GM23338 (cell line): ENCODE results near the gene SLC29A4. TPM values are rescaled to one million over a fixed set of nuclear protein-coding genes. Genes with fewer than 3 reads are reported as not detected.

Experiments used
- ATAC-seq: fragments of 200-7000 bp; cut with Tn5 transposase; 3 replicates; pipeline ENCODE4 v1.9.1; 2020
- DNase-seq: peaks from one replicate; pipeline ENCODE4 v3.0.0-alpha.2; 2015; ENCODE audit warnings: low spot score
- H2AFZ ChIP-seq: fragments of 200-600 bp; sonication (generic); 2 replicates; pipeline ENCODE4 v1.8.0; 2016; ENCODE audit warnings: antibody characterized with exemption, mild to moderate bottlenecking, moderate library complexity
- H3F3A ChIP-seq: fragments of 200-600 bp; sonication (generic); replicated peaks from 2 replicates; pipeline ENCODE4 v1.8.0; 2017; ENCODE audit warnings: antibody characterized with exemption, mixed run types, low read depth
- H3K27ac ChIP-seq: fragments of 200-600 bp; sonication (generic); 2 replicates; pipeline ENCODE4 v1.6.1; 2016; ENCODE audit warnings: low read depth
- H3K27me3 ChIP-seq: fragments of 200-600 bp; sonication (generic); 2 replicates; pipeline ENCODE4 v1.8.0; 2016; ENCODE audit warnings: mild to moderate bottlenecking, mixed run types, moderate library complexity; ENCODE audit not compliant: insufficient read depth
- H3K36me3 ChIP-seq: fragments of 200-600 bp; sonication (generic); 2 replicates; pipeline ENCODE4 v1.8.0; 2016; ENCODE audit warnings: mild to moderate bottlenecking; ENCODE audit not compliant: insufficient read depth
- H3K4me1 ChIP-seq: fragments of 200-600 bp; sonication (generic); 2 replicates; pipeline ENCODE4 v1.8.0; 2016; ENCODE audit warnings: mild to moderate bottlenecking, moderate library complexity; ENCODE audit not compliant: insufficient read depth
- H3K4me2 ChIP-seq: fragments of 200-600 bp; sonication (generic); 2 replicates; pipeline ENCODE4 v1.7.1; 2017; ENCODE audit warnings: mixed run types
- H3K4me3 ChIP-seq: fragments of 200-600 bp; sonication (generic); 2 replicates; pipeline ENCODE4 v1.6.1; 2016; ENCODE audit warnings: mixed run types
- H3K79me2 ChIP-seq: fragments of 200-600 bp; sonication (generic); replicated peaks from 2 replicates; pipeline ENCODE4 v1.8.0; 2017; ENCODE audit warnings: mild to moderate bottlenecking; ENCODE audit not compliant: insufficient read depth
- H3K9me2 ChIP-seq: fragments of 200-600 bp; sonication (generic); 2 replicates; pipeline ENCODE4 v1.8.0; 2017; ENCODE audit not compliant: insufficient read depth
- H4K20me1 ChIP-seq: fragments of 200-600 bp; sonication (generic); replicated peaks from 2 replicates; pipeline ENCODE4 v1.8.0; 2017; ENCODE audit warnings: mild to moderate bottlenecking; ENCODE audit not compliant: insufficient read depth
- H3K27ac Mint-ChIP-seq: 2 replicates; pipeline ENCODE4 v1.8.0; 2020; ENCODE audit warnings: inconsistent platforms, mild to moderate bottlenecking, moderate library complexity, mixed read lengths
- H3K27me3 Mint-ChIP-seq: 3 replicates; pipeline ENCODE4 v1.8.0; 2022; ENCODE audit warnings: low read depth, mild to moderate bottlenecking, moderate library complexity, mixed read lengths, inconsistent platforms; ENCODE audit not compliant: insufficient read depth, poor library complexity
- H3K36me3 Mint-ChIP-seq: 3 replicates; pipeline ENCODE4 v1.8.0; 2021; ENCODE audit warnings: low read depth, mild to moderate bottlenecking, inconsistent platforms, moderate library complexity, mixed read lengths
- H3K4me1 Mint-ChIP-seq: 3 replicates; pipeline ENCODE4 v1.8.0; 2020; ENCODE audit warnings: mild to moderate bottlenecking, inconsistent platforms, mixed read lengths
- H3K4me3 Mint-ChIP-seq: 3 replicates; pipeline ENCODE4 v1.8.0; 2021; ENCODE audit warnings: moderate library complexity, mild to moderate bottlenecking, inconsistent platforms, mixed read lengths
- H3K9me3 Mint-ChIP-seq: 3 replicates; pipeline ENCODE4 v1.8.0; 2020; ENCODE audit warnings: moderate library complexity, mild to moderate bottlenecking, inconsistent platforms, mixed read lengths
- CREB1 ChIP-seq: fragments of 250-450 bp; sonication (Bioruptor Pico); IDR thresholded peaks from 2 replicates; pipeline ENCODE4 v1.5.0; 2020; ENCODE audit warnings: low read depth, mild to moderate bottlenecking, moderate library complexity
- CTCF ChIP-seq, 2 experiments: fragments of 200-600 bp in 1 of 2; sonication (generic) in 1 of 2; conservative IDR thresholded peaks; 2 replicates each; pipeline versions ENCODE4 v1.5.1 to v1.6.1; 2016 to 2017; ENCODE audit warnings: antibody characterized with exemption in 2 of 2, low read depth in 2 of 2, mild to moderate bottlenecking in 2 of 2, moderate library complexity in 1 of 2
- ETS1 ChIP-seq: IDR thresholded peaks from 2 replicates; pipeline ENCODE4 v1.6.1; 2016; ENCODE audit warnings: antibody characterized with exemption
- EZH2 ChIP-seq: fragments of 200-600 bp; sonication (generic); IDR thresholded peaks from one replicate; pipeline ENCODE4 v1.8.0; 2017; ENCODE audit warnings: antibody characterized with exemption, mild to moderate bottlenecking, low read depth; ENCODE audit not compliant: unreplicated experiment
- EZH2phosphoT487 ChIP-seq: fragments of 200-600 bp; sonication (generic); IDR thresholded peaks from one replicate; pipeline ENCODE4 v1.8.1; 2018; ENCODE audit warnings: antibody characterized with exemption; ENCODE audit not compliant: unreplicated experiment
- JUNB ChIP-seq: IDR thresholded peaks from one replicate; pipeline ENCODE4 v1.6.1; 2016; ENCODE audit warnings: antibody characterized with exemption; ENCODE audit not compliant: unreplicated experiment
- NANOG ChIP-seq: IDR thresholded peaks from 2 replicates; pipeline ENCODE4 v1.6.1; 2016; ENCODE audit warnings: antibody characterized with exemption, borderline replicate concordance
- POLR2AphosphoS5 ChIP-seq: IDR thresholded peaks from 2 replicates; pipeline ENCODE4 v1.6.1; 2016; ENCODE audit warnings: antibody characterized with exemption, low read depth
- STAT1 ChIP-seq: IDR thresholded peaks from one replicate; pipeline ENCODE4 v1.6.1; 2016; ENCODE audit warnings: antibody characterized with exemption; ENCODE audit not compliant: unreplicated experiment
- ZNF114 ChIP-seq: fragments of 250-450 bp; sonication (Bioruptor Pico); IDR thresholded peaks from 2 replicates; pipeline ENCODE4 v1.5.0; 2020; ENCODE audit warnings: mild to moderate bottlenecking, moderate library complexity
- ZNF331 ChIP-seq: fragments of 250-450 bp; sonication (Bioruptor Pico); IDR thresholded peaks from 2 replicates; pipeline ENCODE4 v1.5.0; 2020; ENCODE audit warnings: low read depth, mild to moderate bottlenecking, moderate library complexity
- ZNF462 ChIP-seq: fragments of 250-450 bp; sonication (Bioruptor Pico); IDR thresholded peaks from 2 replicates; pipeline ENCODE4 v1.5.0; 2020; ENCODE audit warnings: mild to moderate bottlenecking, moderate library complexity
- polyA plus RNA-seq: library from polyadenylated mRNA; unstranded; fragments of >200 nt; fragmentation: Nextera tagmentation; extraction: Ambion mirVana; gene quantifications from 2 replicates; pipeline ENCODE4 v1.2.1, GENCODE V29; 2016
- total RNA-seq: library from RNA; depleted of rRNA; stranded (reverse); fragments of >200 nt; shearing (Covaris generic); gene quantifications from 2 replicates; pipeline ENCODE4 v1.2.3, GENCODE V29; 2014
- TF ChIP-seq, protein P1 (sequence below): IDR thresholded peaks from one replicate; pipeline ENCODE4 v1.6.1; 2018; ENCODE audit warnings: antibody characterized with exemption; ENCODE audit not compliant: unreplicated experiment

Gene SLC29A4
- total and polyA plus RNA-seq, 2 experiments from 2014 or later, result 4.8 to 8.1 TPM

DNA sequence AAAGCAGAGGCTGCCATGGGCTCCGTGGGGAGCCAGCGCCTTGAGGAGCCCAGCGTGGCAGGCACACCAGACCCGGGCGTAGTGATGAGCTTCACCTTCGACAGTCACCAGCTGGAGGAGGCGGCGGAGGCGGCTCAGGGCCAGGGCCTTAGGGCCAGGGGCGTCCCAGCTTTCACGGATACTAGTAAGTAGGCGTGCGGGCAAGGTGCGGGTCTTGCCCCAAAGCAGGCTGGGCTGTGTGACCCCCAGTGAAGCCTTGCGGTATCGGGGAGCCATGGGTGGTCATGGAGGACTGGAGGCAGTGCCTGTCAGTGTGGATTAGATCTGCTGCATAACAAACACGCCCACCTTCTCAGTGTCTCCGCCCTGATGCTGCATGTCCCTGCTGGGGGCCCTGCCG, 5.1 kb downstream of the SLC29A4 start:
- H3K9me3 Mint-ChIP-seq, result no peaks in the 10 kb centered on the region; the same call in 2 of the 3 replicates
- no peak overlapping the region for H3K4me3 Mint-ChIP-seq
- no peaks in the 10 kb centered on the region for H4K20me1 ChIP-seq
- H3K27me3 Mint-ChIP-seq, result peaks cover 9% of the 10 kb centered on the region
- no peak overlapping the region for H3K27ac ChIP-seq
- H3K27me3 ChIP-seq, result peaks cover 15% of the 10 kb centered on the region
- H3K4me1 ChIP-seq, result no peaks in the 10 kb centered on the region
- no peak overlapping the region for H3K27ac Mint-ChIP-seq
- no peak for ATAC-seq
- no peak overlapping the region for H3K4me3 ChIP-seq
- H3K79me2 ChIP-seq, result no peaks in the 10 kb centered on the region
- H3F3A ChIP-seq, result no peaks in the 10 kb centered on the region
- H3K4me1 Mint-ChIP-seq, result no peaks in the 10 kb centered on the region
- no peak for DNase-seq
- H3K9me2 ChIP-seq, result no peaks in the 10 kb centered on the region
- H3K4me2 ChIP-seq, result no peak overlapping the region
- no peaks in the 10 kb centered on the region for H3K36me3 Mint-ChIP-seq
- no peaks in the 10 kb centered on the region for H3K36me3 ChIP-seq
- TF ChIP-seq EZH2phosphoT487 (no peak), CREB1 (no peak), NANOG (no peak), POLR2AphosphoS5 (no peak), EZH2 (no peak), JUNB (no peak), ZNF114 (no peak), ZNF462 (CRISPR knock-in tag) (no peak), CTCF (conservative IDR thresholded peaks at IDR 0.05; ENCODE audit: low read depth in 2 of 2) (no peak), ETS1 (no peak), STAT1 (no peak), ZNF331 (CRISPR knock-in tag) (no peak)
- TF ChIP-seq, protein P1, sequence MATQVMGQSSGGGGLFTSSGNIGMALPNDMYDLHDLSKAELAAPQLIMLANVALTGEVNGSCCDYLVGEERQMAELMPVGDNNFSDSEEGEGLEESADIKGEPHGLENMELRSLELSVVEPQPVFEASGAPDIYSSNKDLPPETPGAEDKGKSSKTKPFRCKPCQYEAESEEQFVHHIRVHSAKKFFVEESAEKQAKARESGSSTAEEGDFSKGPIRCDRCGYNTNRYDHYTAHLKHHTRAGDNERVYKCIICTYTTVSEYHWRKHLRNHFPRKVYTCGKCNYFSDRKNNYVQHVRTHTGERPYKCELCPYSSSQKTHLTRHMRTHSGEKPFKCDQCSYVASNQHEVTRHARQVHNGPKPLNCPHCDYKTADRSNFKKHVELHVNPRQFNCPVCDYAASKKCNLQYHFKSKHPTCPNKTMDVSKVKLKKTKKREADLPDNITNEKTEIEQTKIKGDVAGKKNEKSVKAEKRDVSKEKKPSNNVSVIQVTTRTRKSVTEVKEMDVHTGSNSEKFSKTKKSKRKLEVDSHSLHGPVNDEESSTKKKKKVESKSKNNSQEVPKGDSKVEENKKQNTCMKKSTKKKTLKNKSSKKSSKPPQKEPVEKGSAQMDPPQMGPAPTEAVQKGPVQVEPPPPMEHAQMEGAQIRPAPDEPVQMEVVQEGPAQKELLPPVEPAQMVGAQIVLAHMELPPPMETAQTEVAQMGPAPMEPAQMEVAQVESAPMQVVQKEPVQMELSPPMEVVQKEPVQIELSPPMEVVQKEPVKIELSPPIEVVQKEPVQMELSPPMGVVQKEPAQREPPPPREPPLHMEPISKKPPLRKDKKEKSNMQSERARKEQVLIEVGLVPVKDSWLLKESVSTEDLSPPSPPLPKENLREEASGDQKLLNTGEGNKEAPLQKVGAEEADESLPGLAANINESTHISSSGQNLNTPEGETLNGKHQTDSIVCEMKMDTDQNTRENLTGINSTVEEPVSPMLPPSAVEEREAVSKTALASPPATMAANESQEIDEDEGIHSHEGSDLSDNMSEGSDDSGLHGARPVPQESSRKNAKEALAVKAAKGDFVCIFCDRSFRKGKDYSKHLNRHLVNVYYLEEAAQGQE, result no peak
- no peak overlapping the region for H2AFZ ChIP-seq
